ENCODE measurements around the gene CHST3. TPM values are rescaled to one million over a fixed set of nuclear protein-coding genes. Genes with fewer than 3 reads are reported as not detected.

CHST3 gene
- total RNA-seq, 1 experiment from 2014 or later = 44.6 TPM

DNA sequence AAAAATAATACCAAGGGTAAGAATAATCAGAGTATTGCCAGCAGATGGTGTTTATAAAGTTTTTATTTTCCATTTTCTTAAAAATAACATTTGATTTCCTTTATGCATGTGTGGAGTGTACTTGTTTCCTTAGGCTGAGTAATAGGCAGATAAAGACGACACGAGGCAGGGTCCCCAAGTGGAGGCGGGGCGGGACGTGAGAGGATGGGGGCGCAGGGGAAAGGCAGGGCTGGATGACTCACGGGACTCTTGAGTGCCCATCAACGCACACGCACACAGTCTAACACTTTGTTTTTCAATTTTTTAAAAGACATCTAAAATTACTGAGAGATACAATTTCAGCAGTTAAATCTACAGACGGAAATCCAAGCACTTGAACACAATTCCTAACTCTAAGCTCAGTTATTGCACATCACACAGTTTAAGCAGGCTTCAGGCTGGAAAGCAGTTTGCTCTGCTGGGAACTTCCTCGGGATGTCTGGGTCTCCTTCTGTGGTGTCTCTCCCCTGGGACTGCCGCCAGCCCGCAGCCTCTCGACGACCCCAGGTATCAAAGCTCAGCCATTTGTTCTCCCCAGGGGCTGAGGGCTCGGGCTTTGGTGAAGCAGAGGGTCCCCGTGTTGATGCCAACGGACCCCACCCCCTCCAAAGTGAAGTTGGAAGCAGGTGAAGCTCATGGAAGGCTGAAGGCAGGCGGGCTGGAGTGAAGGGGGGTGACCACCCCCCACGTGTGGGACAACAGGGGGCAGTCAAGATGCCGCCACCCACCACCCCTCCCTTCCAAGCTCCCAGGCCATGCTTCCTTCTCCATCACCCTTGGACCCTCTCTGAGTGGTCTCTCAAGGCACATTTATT lies 95.0 kb downstream of the CHST3 start:
- no peaks in the 10 kb centered on the region for H3K36me3 ChIP-seq (ENCODE audit: control insufficient read depth, insufficient read depth, low read length)
- ATAC-seq (no peak), DNase-seq (ENCODE audit: low read depth, low spot score) (no peak)
- no peak for TF ChIP-seq SIN3A (IDR thresholded peaks at IDR 0.05; ENCODE audit: borderline replicate concordance, insufficient read depth, low read depth, low read length)
- TF ChIP-seq REST (IDR thresholded peaks at IDR 0.05; ENCODE audit: insufficient read depth in 1 of 2, low read depth in 2 of 2, low read length in 1 of 2) = no peak
- peak overlapping the region; percentile 36; the same call in 1 of the 2 replicates for H3K27ac ChIP-seq (ENCODE audit: low read length)
- peaks cover 38% of the 10 kb centered on the region for H3K4me1 ChIP-seq (ENCODE audit: control insufficient read depth, insufficient read depth, low read length)
- BruUV-seq (replicated peaks) = no TSS peak
- POLR2A ChIA-PET = no interaction called here
- H3K4me3 ChIP-seq (ENCODE audit: low read depth in 2 of 2, low read length in 2 of 2) = no peak overlapping the region
- H3K9me3 ChIP-seq (ENCODE audit: control insufficient read depth, insufficient read depth, low read depth, low read length) = no peaks in the 10 kb centered on the region
- in situ Hi-C loops (cut with HindIII; ENCODE audit: low pct_unique_long_range_greater_than_20kb, low sequenced_read_pairs) (no loop called here), intact Hi-C loops (cut with micrococcal nuclease; ENCODE audit: unreplicated experiment) (no loop called here)
- CTCF ChIA-PET = interaction anchor here (1.5 kb wide), 1 partner anchor 11 kb away, joined by 3 read pairs; no protein-coding TSS in a partner anchor
- no peaks in the 10 kb centered on the region for H3K27me3 ChIP-seq (ENCODE audit: control insufficient read depth, insufficient read depth, low read length)

- Histone ChIP-seq H3K27ac (ENCODE audit: low read length) (peak overlapping the region; percentile 67; the same call in 1 of the 2 replicates), H3K27me3 (ENCODE audit: control insufficient read depth, insufficient read depth, low read length) (no peaks in the 10 kb centered on the region), H3K4me1 (ENCODE audit: control insufficient read depth, insufficient read depth, low read length) (peaks cover 38% of the 10 kb centered on the region), H3K4me3 (ENCODE audit: low read depth in 2 of 2, low read length in 2 of 2) (no peak overlapping the region), H3K36me3 (ENCODE audit: control insufficient read depth, insufficient read depth, low read length) (no peaks in the 10 kb centered on the region), H3K9me3 (ENCODE audit: control insufficient read depth, insufficient read depth, low read depth, low read length) (no peaks in the 10 kb centered on the region)
- in situ Hi-C loops (cut with HindIII; ENCODE audit: low pct_unique_long_range_greater_than_20kb, low sequenced_read_pairs) (no loop called here), intact Hi-C loops (cut with micrococcal nuclease; ENCODE audit: unreplicated experiment) (no loop called here)
- ATAC-seq = no peak
- BruUV-seq (replicated peaks) = no TSS peak
- POLR2A ChIA-PET = interaction anchor here (0.5 to 0.6 kb wide), 3 partner anchors 155 to 1422 kb away, joined by 3 to 6 read pairs (median 4); no protein-coding TSS in a partner anchor
- DNase-seq (ENCODE audit: low read depth, low spot score) = no peak
- CTCF ChIA-PET = interaction anchor here (0.6 to 1.5 kb wide), 3 partner anchors 12 to 363 kb away, joined by 3 to 5 read pairs (median 3); no protein-coding TSS in a partner anchor
- TF ChIP-seq SIN3A (IDR thresholded peaks at IDR 0.05; ENCODE audit: borderline replicate concordance, insufficient read depth, low read depth, low read length) (no peak), REST (IDR thresholded peaks at IDR 0.05; ENCODE audit: insufficient read depth in 1 of 2, low read depth in 2 of 2, low read length in 1 of 2) (no peak), TCF7L2 (IDR thresholded peaks at IDR 0.05; ENCODE audit: low read depth, low read length) (no peak), CTCF (IDR thresholded peaks at IDR 0.05) (no peak), POLR2AphosphoS5 (IDR thresholded peaks at IDR 0.05; ENCODE audit: low read depth, low read length) (no peak)
Observed at GRCh38 chr10:72059843-72060822, 95.9 kb downstream of the CHST3 start.

Measured in Panc1 (cell line).